BE2C (cell line): ENCODE measurements around the gene NOL4. TPM values are rescaled to one million over a fixed set of nuclear protein-coding genes. Genes with fewer than 3 reads are reported as not detected.
"Not testable (repeated sequence)": the region's sequence is repeated elsewhere in the genome, so short reads cannot be mapped to it uniquely, and the experiment has no call there.

Experiments used
- DNase-seq: peaks from one replicate; pipeline ENCODE4 v3.0.0-alpha.2; 2020
- H3K27me3 ChIP-seq: fragments of 250-450 bp; sonication (Bioruptor Pico); 2 replicates; pipeline ENCODE4 v1.5.1; 2020; ENCODE audit warnings: mild to moderate bottlenecking
- H3K36me3 ChIP-seq: fragments of 250-450 bp; sonication (Bioruptor Pico); 2 replicates; pipeline ENCODE4 v1.5.1; 2020; ENCODE audit warnings: mild to moderate bottlenecking
- H3K4me1 ChIP-seq: fragments of 250-450 bp; sonication (Bioruptor Pico); 2 replicates; pipeline ENCODE4 v1.5.1; 2020
- H3K4me3 ChIP-seq: 2 replicates; pipeline ENCODE4 v1.5.1; 2011; ENCODE audit warnings: low read depth, low read length
- H3K9me3 ChIP-seq: fragments of 250-450 bp; sonication (Bioruptor Pico); 2 replicates; pipeline ENCODE4 v1.5.1; 2020
- CTCF ChIP-seq: IDR thresholded peaks from 2 replicates; pipeline ENCODE4 v1.5.1; 2012; ENCODE audit warnings: mild to moderate bottlenecking, low read depth, low read length
- polyA plus RNA-seq: library from polyadenylated mRNA; unstranded; fragments of >200 nt; gene quantifications from one replicate; pipeline ENCODE4 v1.2.1, GENCODE V29; 2012; ENCODE audit warnings: low read depth, missing spikeins; ENCODE audit not compliant: insufficient read length, insufficient read depth

The NOL4 gene
- 7.3 TPM for polyA plus RNA-seq

- H3K27me3 ChIP-seq: no peaks in the 10 kb centered on the region
- peak; percentile 57 for TF ChIP-seq CTCF
- DNase-seq: peak; percentile 89
- H3K4me3 ChIP-seq: peak within 1 kb of the TSS; percentile 87
- H3K4me1 ChIP-seq: no peaks in the 10 kb centered on the region
- H3K36me3 ChIP-seq: peaks cover 4% of the 10 kb centered on the region; the same call in 1 of the 2 replicates
- H3K9me3 ChIP-seq: no peaks in the 10 kb centered on the region
Observed at GRCh38 chr18:34224423-34225217, at the start of gene NOL4. Gene NOL4 (minus strand): TSS chr18:34224913. CDS start chr18:34223253, 1,660 bp downstream.

GRCh38 chr18:34266029-34266428 is 41.3 kb upstream of the NOL4 start:
- DNase-seq, H3K4me3 ChIP-seq, H3K9me3 ChIP-seq, H3K36me3 ChIP-seq, H3K4me1 ChIP-seq, H3K27me3 ChIP-seq: not testable (repeated sequence)

GRCh38 chr18:34261865-34262780 is 37.4 kb upstream of the NOL4 start:
- 0 out of 2 replicates have a peak, but pooled peaks have one; percentile 2 for TF ChIP-seq CTCF
- H3K36me3 ChIP-seq: no peaks in the 10 kb centered on the region
- no peak for DNase-seq
- no peaks in the 10 kb centered on the region for H3K9me3 ChIP-seq
- no peaks in the 10 kb centered on the region for H3K27me3 ChIP-seq
- H3K4me1 ChIP-seq: peaks cover 4% of the 10 kb centered on the region; the same call in 1 of the 2 replicates
- no peak overlapping the region for H3K4me3 ChIP-seq

GRCh38 chr18:34258176-34258575 is 33.5 kb upstream of the NOL4 start:
- Histone ChIP-seq H3K4me1 (peaks cover 8% of the 10 kb centered on the region), H3K36me3 (no peaks in the 10 kb centered on the region), H3K9me3 (no peaks in the 10 kb centered on the region), H3K4me3 (peak overlapping the region; percentile 19), H3K27me3 (no peaks in the 10 kb centered on the region)
- no peak for TF ChIP-seq CTCF
- DNase-seq: peak; percentile 56

- no peaks in the 10 kb centered on the region for H3K36me3 ChIP-seq
- no peak for DNase-seq
- no peaks in the 10 kb centered on the region; the same call in 1 of the 2 replicates for H3K9me3 ChIP-seq
- H3K27me3 ChIP-seq: no peaks in the 10 kb centered on the region
- no peak for TF ChIP-seq CTCF
- peaks cover 6% of the 10 kb centered on the region for H3K4me1 ChIP-seq
- no peak overlapping the region for H3K4me3 ChIP-seq
Observed at GRCh38 chr18:34251919-34252318, 27.2 kb upstream of the NOL4 start.

GRCh38 chr18:34248727-34249126 is 24.0 kb upstream of the NOL4 start:
- no peak for TF ChIP-seq CTCF
- no peak overlapping the region for H3K4me3 ChIP-seq
- no peaks in the 10 kb centered on the region for H3K36me3 ChIP-seq
- H3K4me1 ChIP-seq: no peaks in the 10 kb centered on the region
- H3K9me3 ChIP-seq: no peaks in the 10 kb centered on the region; the same call in 1 of the 2 replicates
- no peak for DNase-seq
- no peaks in the 10 kb centered on the region for H3K27me3 ChIP-seq
